ENCODE measurements around the gene GLIS1. TPM values are rescaled to one million over a fixed set of nuclear protein-coding genes. Genes with fewer than 3 reads are reported as not detected.
"Not testable (repeated sequence)": the region's sequence is repeated elsewhere in the genome, so short reads cannot be mapped to it uniquely, and the experiment has no call there.

Gene GLIS1
- total RNA-seq, 2 donors from 2014 or later = not detected

GRCh38 chr1:53656747-53657530 lies 82.0 kb downstream of the GLIS1 start:
- H3K4me3 Mint-ChIP-seq = no peak overlapping the region
- H3K36me3 Mint-ChIP-seq (ENCODE audit: low read depth) = no peaks in the 10 kb centered on the region
- no peak overlapping the region for H3K27ac Mint-ChIP-seq
- no peaks in the 10 kb centered on the region for H3K9me3 Mint-ChIP-seq
- H3K27me3 Mint-ChIP-seq = peaks cover 16% of the 10 kb centered on the region
- ATAC-seq (replicated peaks) = no peak
- peaks cover 4% of the 10 kb centered on the region for H3K4me1 Mint-ChIP-seq

DNA sequence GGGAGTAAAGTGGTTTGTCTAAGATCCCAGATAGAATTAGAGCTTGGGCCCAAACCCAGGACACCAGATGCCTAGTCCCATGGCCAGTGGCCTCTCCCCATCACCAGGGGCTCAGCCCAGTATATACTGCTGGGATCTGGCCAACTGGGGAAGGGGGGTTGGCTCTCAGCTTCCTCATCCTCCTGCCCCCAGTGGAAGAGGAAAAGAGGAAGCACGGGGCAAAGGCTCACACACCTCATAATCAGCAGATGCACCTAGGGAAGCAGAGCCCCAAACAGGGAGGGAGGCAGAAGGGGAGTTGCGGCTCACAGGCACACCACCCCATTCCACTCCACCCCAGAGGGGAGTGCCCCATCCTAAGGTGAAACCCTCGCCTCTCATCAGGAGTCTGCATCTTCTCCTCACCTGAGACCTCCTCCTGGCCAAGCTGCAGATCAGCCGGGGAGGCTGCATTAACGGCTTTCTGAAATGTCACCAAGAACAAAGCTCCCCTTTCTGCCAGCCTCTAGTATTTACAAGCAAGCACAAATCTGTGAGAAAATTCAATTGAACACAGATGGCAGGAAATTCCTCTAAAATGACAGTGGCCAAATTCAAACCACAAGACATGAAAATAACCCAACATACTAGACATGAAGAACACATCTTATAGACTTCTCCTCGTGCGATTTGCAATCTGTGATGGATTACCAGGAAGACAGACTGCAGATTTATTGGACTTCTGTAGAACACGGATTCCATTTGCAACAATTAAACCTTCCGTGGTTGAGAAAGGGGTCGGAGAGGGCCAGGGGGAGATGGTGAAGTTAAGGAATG lies 82.8 kb downstream of the GLIS1 start:
- Mint-ChIP-seq H3K27ac (no peak overlapping the region), H3K27me3 (peaks cover 16% of the 10 kb centered on the region), H3K36me3 (ENCODE audit: low read depth) (no peaks in the 10 kb centered on the region), H3K4me3 (no peak overlapping the region), H3K4me1 (peaks cover 4% of the 10 kb centered on the region), H3K9me3 (no peaks in the 10 kb centered on the region)
- no peak for ATAC-seq (replicated peaks)

- Mint-ChIP-seq H3K4me1 (peaks cover 4% of the 10 kb centered on the region), H3K36me3 (ENCODE audit: low read depth) (no peaks in the 10 kb centered on the region), H3K9me3 (no peaks in the 10 kb centered on the region), H3K27ac (no peak overlapping the region), H3K27me3 (peaks cover 16% of the 10 kb centered on the region), H3K4me3 (no peak overlapping the region)
- no peak for ATAC-seq (replicated peaks)
These were observed 84.5 kb downstream of the GLIS1 start for GRCh38 chr1:53654216-53655210.

DNA sequence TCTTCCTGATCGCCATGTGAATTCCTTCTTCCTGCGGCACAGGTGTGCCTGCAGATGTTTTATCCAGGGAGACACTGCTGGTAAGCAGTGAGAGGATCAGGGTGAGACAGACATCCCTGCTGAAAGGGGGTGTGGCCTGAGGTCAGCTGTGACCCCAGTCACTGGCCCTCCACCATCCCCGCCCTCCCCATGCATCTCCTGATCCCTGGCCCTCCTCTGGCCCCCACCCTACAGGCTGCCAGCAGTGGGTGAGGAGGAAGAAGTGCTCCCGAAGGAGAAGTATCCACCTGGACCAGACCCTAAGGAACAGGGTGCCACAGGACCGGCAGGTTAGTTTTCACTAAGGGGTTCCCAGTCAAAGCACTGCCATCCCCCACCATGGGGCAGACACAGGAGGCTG lies 85.3 kb downstream of the GLIS1 start:
- no peak for ATAC-seq (replicated peaks)
- H3K36me3 Mint-ChIP-seq (ENCODE audit: low read depth) = no peaks in the 10 kb centered on the region
- H3K27ac Mint-ChIP-seq = no peak overlapping the region

DNA sequence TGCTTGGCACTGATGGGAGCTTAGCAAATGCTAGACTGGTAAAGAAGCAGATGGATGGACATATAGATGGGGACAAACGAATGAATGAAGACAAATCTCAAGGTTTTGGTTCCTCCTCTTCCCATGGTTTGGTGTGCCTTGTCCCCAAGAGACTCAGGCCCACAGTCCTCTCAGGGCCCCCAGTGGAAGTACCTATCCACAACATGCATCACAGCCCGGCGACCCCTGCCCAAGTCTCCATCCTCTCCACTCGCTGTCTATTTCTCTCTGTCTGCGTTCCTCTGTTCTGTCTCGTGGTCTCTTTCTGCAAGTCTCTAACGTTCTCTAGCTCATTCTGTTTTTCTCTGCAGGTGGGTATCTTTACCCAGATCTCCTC lies 85.8 kb downstream of the GLIS1 start:
- peaks cover 16% of the 10 kb centered on the region for H3K27me3 Mint-ChIP-seq
- no peaks in the 10 kb centered on the region for H3K36me3 Mint-ChIP-seq (ENCODE audit: low read depth)
- H3K9me3 Mint-ChIP-seq = no peaks in the 10 kb centered on the region
- ATAC-seq (replicated peaks) = no peak
- peaks cover 4% of the 10 kb centered on the region for H3K4me1 Mint-ChIP-seq
- H3K4me3 Mint-ChIP-seq = no peak overlapping the region
- no peak overlapping the region for H3K27ac Mint-ChIP-seq

More for the DNA sequence above, 85.3 kb downstream of the GLIS1 start:
- Mint-ChIP-seq H3K27me3 (peaks cover 16% of the 10 kb centered on the region), H3K4me1 (peaks cover 4% of the 10 kb centered on the region), H3K4me3 (no peak overlapping the region), H3K9me3 (no peaks in the 10 kb centered on the region)

DNA sequence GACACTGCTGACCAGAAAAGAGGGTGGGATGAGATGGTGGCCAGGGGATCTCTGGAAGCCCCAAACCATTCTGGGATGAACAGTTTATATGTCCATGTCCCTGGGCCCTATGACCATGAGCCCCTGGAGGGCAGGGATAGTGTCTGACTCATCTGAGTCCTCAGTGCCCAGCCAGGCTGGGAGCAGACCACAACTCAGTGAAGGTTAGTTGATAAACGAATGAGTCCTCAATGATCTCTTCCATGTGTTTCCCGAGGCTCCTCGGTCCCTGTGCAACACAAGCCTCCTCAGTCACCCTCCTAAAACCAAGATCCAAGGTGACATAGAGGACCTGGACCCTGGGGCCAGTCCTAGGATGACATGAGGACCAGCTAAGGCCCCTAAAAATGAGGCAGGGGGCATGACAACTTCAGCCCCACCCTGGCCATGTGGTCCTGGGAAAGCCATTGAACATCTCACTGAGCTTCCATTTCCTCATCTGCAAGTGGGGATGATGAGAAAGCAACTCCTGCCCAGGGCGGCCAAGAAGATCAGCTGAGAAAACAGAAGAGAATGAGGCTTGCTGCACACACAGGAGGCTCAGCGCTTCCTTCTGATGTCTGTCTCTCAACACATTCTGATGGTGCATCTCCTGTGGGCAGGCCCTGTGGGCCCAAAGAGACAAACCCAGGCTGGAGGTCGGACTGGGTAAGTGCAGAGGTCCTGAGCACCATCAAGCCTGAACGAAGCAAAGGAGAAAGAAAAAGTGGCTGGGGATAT lies 86.3 kb downstream of the GLIS1 start:
- Mint-ChIP-seq H3K4me1 (no peaks in the 10 kb centered on the region), H3K4me3 (no peak overlapping the region), H3K9me3 (no peaks in the 10 kb centered on the region), H3K27ac (no peak overlapping the region), H3K36me3 (ENCODE audit: low read depth) (no peaks in the 10 kb centered on the region), H3K27me3 (peaks cover 11% of the 10 kb centered on the region)
- no peak for ATAC-seq (replicated peaks)

DNA sequence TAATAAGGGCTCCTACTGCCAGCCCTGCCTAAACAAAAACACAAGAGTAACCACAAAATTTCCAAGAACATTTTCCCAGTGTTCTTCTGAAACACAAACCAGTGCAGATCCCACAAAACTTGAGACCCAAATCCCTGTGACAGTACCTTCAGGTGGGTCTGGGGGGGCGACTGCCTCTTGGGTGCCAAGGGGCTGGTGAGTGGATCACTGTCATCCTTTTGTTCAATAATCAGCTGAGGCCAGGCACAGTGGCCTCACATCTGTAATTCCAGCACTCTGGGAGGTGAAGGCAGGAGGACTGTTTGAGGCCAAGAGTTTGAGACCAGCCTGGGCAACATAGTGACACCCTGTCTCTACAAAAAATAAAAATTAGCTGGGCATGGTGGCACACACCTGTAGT lies 87.6 kb downstream of the GLIS1 start:
- Mint-ChIP-seq H3K27me3 (peaks cover 15% of the 10 kb centered on the region), H3K9me3 (no peaks in the 10 kb centered on the region), H3K4me3 (no peak overlapping the region), H3K4me1 (no peaks in the 10 kb centered on the region), H3K36me3 (ENCODE audit: low read depth) (no peaks in the 10 kb centered on the region), H3K27ac (no peak overlapping the region)
- no peak for ATAC-seq (replicated peaks)

- no peaks in the 10 kb centered on the region for H3K9me3 Mint-ChIP-seq
- H3K36me3 Mint-ChIP-seq (ENCODE audit: low read depth) = no peaks in the 10 kb centered on the region
- peaks cover 15% of the 10 kb centered on the region for H3K27me3 Mint-ChIP-seq
- H3K4me1 Mint-ChIP-seq = no peaks in the 10 kb centered on the region
- no peak overlapping the region for H3K4me3 Mint-ChIP-seq
- ATAC-seq (replicated peaks) = no peak
- no peak overlapping the region for H3K27ac Mint-ChIP-seq
These were observed 90.4 kb downstream of the GLIS1 start for GRCh38 chr1:53648516-53648915.

DNA sequence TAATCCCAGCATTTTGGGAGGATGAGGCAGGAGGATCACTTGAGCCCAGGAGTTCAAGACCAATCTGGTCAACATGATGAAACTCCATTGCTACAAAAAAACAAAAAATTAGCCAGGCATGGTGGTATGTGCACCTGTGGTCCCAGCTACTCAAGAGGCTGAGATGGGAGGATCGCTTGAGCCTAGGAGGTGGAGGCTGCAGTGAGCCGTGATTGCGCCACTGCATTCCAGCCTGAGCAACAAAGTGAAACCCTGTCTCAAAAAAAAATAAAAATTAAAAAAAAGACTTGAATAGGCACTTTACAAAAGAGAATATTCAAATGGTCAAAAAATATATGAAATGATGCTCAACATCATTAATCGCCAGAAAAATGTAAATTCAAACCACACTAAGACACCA lies 91.0 kb downstream of the GLIS1 start:
- not testable (repeated sequence) for H3K9me3 Mint-ChIP-seq; H3K4me3 Mint-ChIP-seq; H3K4me1 Mint-ChIP-seq; H3K36me3 Mint-ChIP-seq (ENCODE audit: low read depth); ATAC-seq (replicated peaks); H3K27ac Mint-ChIP-seq
- H3K27me3 Mint-ChIP-seq = peaks cover 17% of the 10 kb centered on the region

- H3K4me1 Mint-ChIP-seq = no peaks in the 10 kb centered on the region
- H3K27me3 Mint-ChIP-seq = peaks cover 21% of the 10 kb centered on the region
- H3K4me3 Mint-ChIP-seq = no peak overlapping the region
- H3K9me3 Mint-ChIP-seq = no peaks in the 10 kb centered on the region
- H3K36me3 Mint-ChIP-seq (ENCODE audit: low read depth) = no peaks in the 10 kb centered on the region
- no peak for ATAC-seq (replicated peaks)
- no peak overlapping the region for H3K27ac Mint-ChIP-seq
These were observed 92.2 kb downstream of the GLIS1 start for GRCh38 chr1:53646732-53647131.

- H3K9me3 Mint-ChIP-seq = no peaks in the 10 kb centered on the region
- H3K4me1 Mint-ChIP-seq = no peaks in the 10 kb centered on the region
- H3K27me3 Mint-ChIP-seq = peaks cover 21% of the 10 kb centered on the region
- no peak overlapping the region for H3K4me3 Mint-ChIP-seq
- H3K27ac Mint-ChIP-seq = no peak overlapping the region
- H3K36me3 Mint-ChIP-seq (ENCODE audit: low read depth) = no peaks in the 10 kb centered on the region
- no peak for ATAC-seq (replicated peaks)
These were observed 93.3 kb downstream of the GLIS1 start for GRCh38 chr1:53645690-53646078.

- no peaks in the 10 kb centered on the region for H3K36me3 Mint-ChIP-seq (ENCODE audit: low read depth)
- H3K4me1 Mint-ChIP-seq = no peaks in the 10 kb centered on the region
- peaks cover 21% of the 10 kb centered on the region for H3K27me3 Mint-ChIP-seq
- H3K9me3 Mint-ChIP-seq = no peaks in the 10 kb centered on the region
- ATAC-seq (replicated peaks) = no peak
- no peak overlapping the region for H3K27ac Mint-ChIP-seq
- H3K4me3 Mint-ChIP-seq = no peak overlapping the region
These were observed 93.9 kb downstream of the GLIS1 start for GRCh38 chr1:53644909-53645689.

DNA sequence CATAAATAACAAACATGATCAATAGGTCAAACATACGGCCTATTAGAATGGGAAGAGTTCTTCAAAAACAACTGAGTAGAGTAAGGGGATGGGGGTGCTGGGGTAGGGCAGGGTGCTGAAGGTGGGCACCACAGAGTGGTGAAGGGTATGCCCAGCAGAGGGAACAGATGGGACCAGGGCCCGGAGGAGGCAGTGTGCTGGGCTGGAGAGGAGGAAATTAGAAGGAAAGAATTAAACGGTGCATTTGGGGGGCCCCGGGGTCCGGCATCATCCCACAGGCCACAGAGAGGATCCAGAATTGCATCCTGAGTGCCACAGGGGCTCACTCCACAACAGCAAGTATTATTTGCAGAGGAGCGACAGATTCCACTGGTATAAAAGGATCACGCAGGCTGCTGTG lies 94.5 kb downstream of the GLIS1 start:
- H3K27ac Mint-ChIP-seq = no peak overlapping the region
- H3K27me3 Mint-ChIP-seq = peaks cover 21% of the 10 kb centered on the region
- H3K4me3 Mint-ChIP-seq = no peak overlapping the region
- H3K4me1 Mint-ChIP-seq = no peaks in the 10 kb centered on the region
- H3K9me3 Mint-ChIP-seq = no peaks in the 10 kb centered on the region
- ATAC-seq (replicated peaks) = no peak
- no peaks in the 10 kb centered on the region for H3K36me3 Mint-ChIP-seq (ENCODE audit: low read depth)
